ENCODE measurements around the gene CLDN14. TPM values are rescaled to one million over a fixed set of nuclear protein-coding genes. Genes with fewer than 3 reads are reported as not detected.

CLDN14 gene
- total and polyA plus RNA-seq, 2 experiments from 2014 or later = not detected

DNA sequence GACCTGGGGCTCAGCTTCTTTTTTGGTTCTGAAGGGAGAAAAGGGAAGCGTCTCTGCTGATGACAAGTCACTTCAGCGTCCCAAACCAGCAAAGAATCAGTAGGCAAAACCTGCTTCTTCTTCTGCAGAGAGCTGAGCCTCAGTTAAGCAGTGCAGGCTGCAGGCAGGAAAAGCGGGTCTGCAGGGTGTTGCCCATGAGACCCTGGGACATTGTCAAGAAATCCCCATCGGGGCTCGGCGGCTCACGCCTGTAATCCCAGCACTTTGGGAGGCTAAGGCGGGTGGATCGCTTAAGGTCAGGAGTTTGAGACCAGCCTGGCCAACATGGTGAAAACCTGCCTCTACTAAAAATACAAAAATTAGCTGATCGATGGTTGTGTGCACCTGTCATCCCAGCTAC lies 16.7 kb downstream of the CLDN14 start:
- Histone ChIP-seq H3K27me3 (no peaks in the 10 kb centered on the region), H3K27ac (no peak overlapping the region), H3K36me3 (no peaks in the 10 kb centered on the region), H3K4me3 (no peak overlapping the region), H3K9me3 (ENCODE audit: low read depth) (no peaks in the 10 kb centered on the region), H3K4me1 (ENCODE audit: low read depth) (peaks cover 24% of the 10 kb centered on the region)
- DNase-seq (ENCODE audit: low read depth in 1 of 2, low spot score in 1 of 2) = no peak
- TF ChIP-seq, protein P1, sequence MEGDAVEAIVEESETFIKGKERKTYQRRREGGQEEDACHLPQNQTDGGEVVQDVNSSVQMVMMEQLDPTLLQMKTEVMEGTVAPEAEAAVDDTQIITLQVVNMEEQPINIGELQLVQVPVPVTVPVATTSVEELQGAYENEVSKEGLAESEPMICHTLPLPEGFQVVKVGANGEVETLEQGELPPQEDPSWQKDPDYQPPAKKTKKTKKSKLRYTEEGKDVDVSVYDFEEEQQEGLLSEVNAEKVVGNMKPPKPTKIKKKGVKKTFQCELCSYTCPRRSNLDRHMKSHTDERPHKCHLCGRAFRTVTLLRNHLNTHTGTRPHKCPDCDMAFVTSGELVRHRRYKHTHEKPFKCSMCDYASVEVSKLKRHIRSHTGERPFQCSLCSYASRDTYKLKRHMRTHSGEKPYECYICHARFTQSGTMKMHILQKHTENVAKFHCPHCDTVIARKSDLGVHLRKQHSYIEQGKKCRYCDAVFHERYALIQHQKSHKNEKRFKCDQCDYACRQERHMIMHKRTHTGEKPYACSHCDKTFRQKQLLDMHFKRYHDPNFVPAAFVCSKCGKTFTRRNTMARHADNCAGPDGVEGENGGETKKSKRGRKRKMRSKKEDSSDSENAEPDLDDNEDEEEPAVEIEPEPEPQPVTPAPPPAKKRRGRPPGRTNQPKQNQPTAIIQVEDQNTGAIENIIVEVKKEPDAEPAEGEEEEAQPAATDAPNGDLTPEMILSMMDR (IDR thresholded peaks at IDR 0.05; ENCODE audit: low read depth, low read length) = no peak

DNA sequence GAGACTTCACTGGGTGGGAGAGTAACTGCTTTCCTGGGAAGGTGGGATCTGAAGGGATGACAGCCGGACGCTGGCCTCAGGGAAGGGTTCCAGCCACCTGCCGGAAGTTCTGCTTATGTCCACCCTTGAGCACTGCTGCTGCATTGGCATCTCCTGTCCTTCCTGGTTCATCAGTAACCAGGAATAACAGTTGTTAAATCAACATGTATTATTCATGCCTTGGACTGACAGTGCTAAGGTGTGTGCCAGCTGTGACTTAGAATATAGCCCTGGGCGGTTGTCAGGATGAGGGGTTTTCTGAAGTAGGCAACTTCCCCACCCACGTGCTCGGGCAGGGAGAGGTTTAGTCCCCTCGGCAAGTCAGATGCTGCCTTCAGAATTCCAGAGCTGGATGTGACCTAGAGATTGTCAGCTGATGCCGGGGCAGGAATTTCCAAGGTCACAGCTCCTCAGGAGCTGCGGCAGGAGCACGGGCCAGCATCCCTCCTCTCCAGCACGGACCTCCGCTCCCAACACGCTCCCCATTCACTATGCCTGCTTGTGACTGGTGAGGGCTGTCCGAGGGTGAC lies 17.9 kb downstream of the CLDN14 start:
- Histone ChIP-seq H3K27ac (no peak overlapping the region), H3K9me3 (ENCODE audit: low read depth) (no peaks in the 10 kb centered on the region), H3K4me1 (ENCODE audit: low read depth) (peaks cover 24% of the 10 kb centered on the region), H3K36me3 (no peaks in the 10 kb centered on the region), H3K27me3 (no peaks in the 10 kb centered on the region), H3K4me3 (no peak overlapping the region)
- DNase-seq (ENCODE audit: low read depth in 1 of 2, low spot score in 1 of 2) = peak in 1 of 2 donors; percentile 31
- TF ChIP-seq, protein P1 (IDR thresholded peaks at IDR 0.05; ENCODE audit: low read depth, low read length) = no peak

DNA sequence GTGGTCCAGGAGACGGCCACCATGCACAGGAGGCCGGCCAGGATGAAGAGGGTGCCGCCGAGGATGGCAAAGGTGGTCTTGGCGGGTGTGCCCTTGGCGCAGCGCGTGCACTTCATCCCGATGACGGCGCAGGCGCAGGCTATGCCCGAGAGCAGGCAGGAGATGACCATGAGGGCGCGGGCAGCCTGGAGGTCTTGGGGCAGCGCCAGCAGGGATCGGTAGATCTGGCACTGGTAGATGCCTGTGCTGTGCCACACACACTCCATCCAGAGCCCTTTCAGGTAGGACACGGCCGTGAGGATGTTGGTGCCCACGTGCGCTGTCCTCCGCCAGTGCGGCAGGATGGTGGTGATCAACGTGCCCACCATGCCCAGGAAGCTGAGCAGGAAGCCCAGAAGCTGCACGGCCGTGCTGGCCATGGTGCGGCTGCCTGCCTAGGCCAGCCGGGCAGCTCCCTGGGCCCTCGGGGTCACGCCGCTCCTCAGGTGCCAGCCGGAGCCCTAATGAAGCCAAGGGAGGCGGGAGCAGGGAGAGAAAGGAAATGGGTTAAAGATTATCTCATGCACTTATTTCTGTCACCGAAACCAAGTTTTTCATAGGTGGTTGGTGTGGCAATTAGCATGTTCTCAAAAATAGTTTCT lies 18.5 kb downstream of the CLDN14 start:
- no peak overlapping the region for H3K4me3 ChIP-seq
- H3K27ac ChIP-seq = no peak overlapping the region
- no peaks in the 10 kb centered on the region for H3K9me3 ChIP-seq (ENCODE audit: low read depth)
- TF ChIP-seq, protein P1 (IDR thresholded peaks at IDR 0.05; ENCODE audit: low read depth, low read length) = no peak
- H3K4me1 ChIP-seq (ENCODE audit: low read depth) = peaks cover 24% of the 10 kb centered on the region
- no peak for DNase-seq (ENCODE audit: low read depth in 1 of 2, low spot score in 1 of 2)
- H3K27me3 ChIP-seq = no peaks in the 10 kb centered on the region
- H3K36me3 ChIP-seq = no peaks in the 10 kb centered on the region

DNA sequence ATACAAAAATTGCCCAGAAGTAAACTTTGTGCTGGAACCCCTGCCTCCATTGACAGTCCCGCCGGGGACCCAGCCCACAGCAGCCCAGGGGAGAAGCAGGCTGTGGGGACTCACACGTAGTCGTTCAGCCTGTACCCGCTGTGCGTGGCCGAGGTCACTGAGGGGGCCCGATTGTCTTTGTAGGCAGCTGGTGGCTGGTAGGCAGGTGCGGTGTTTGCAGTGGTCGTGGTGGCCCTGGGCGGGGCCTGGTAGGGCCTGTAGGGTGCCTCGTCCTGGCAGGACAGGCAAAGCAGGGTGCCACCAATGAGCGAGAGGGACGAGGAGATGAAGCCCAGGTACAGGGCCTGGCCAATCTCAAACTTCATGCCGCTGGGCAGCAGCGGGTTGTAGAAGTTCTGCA lies 19.1 kb downstream of the CLDN14 start:
- TF ChIP-seq, protein P1 (IDR thresholded peaks at IDR 0.05; ENCODE audit: low read depth, low read length) = no peak
- Histone ChIP-seq H3K4me3 (no peak overlapping the region), H3K36me3 (no peaks in the 10 kb centered on the region), H3K27ac (no peak overlapping the region), H3K9me3 (ENCODE audit: low read depth) (no peaks in the 10 kb centered on the region), H3K27me3 (no peaks in the 10 kb centered on the region), H3K4me1 (ENCODE audit: low read depth) (peaks cover 24% of the 10 kb centered on the region)
- DNase-seq (ENCODE audit: low read depth in 1 of 2, low spot score in 1 of 2) = no peak

DNA sequence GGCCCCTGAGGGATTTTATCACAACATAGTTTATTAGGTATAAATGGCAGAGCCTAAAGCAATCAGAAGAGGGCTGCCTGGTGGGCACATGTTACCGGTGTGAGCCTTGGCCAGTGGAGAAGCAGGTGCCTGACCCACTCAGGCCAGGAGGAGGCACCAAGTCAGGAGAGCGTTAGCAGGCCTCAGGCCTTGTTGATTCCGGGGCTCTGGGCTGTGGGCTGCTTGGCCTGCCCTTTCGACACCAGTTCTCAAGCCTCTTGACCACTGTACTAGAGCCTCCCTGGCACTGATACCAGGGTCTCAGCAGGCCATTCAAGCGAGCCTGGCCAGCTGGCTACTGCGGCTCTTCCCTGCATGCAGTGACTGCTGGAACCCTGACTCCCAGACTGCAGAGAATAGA lies 20.8 kb downstream of the CLDN14 start:
- no peak for DNase-seq (ENCODE audit: low read depth in 1 of 2, low spot score in 1 of 2)
- no peaks in the 10 kb centered on the region for H3K36me3 ChIP-seq
- TF ChIP-seq, protein P1 (IDR thresholded peaks at IDR 0.05; ENCODE audit: low read depth, low read length) = no peak
- H3K9me3 ChIP-seq (ENCODE audit: low read depth) = no peaks in the 10 kb centered on the region
- H3K27me3 ChIP-seq = no peaks in the 10 kb centered on the region
- peak overlapping the region; percentile 45 for H3K27ac ChIP-seq
- no peak overlapping the region for H3K4me3 ChIP-seq
- peaks cover 8% of the 10 kb centered on the region for H3K4me1 ChIP-seq (ENCODE audit: low read depth)

Data from cardiac muscle cell (in vitro differentiated cells and primary cell).